Measurements from ENCODE around the gene EFCAB8. TPM values are rescaled to one million over a fixed set of nuclear protein-coding genes. Genes with fewer than 3 reads are reported as not detected.

EFCAB8 gene
- total and polyA plus RNA-seq, 4 donors, result 0.10 to 0.36 (median 0.20) TPM

- 65% methylated on average over 6 of the region's 6 CpGs for WGBS (ENCODE audit: insufficient coverage)
- DNase-seq (ENCODE audit: low read depth in 4 of 6, low spot score in 6 of 6), result no peak
- Histone ChIP-seq H3K4me3 (ENCODE audit: low read depth, low read length) (no peak overlapping the region), H3K4me1 (ENCODE audit: control insufficient read depth, insufficient read depth, low read length) (peaks cover 66% of the 10 kb centered on the region), H3K27me3 (ENCODE audit: control insufficient read depth, insufficient read depth, low read length) (no peaks in the 10 kb centered on the region), H3K27ac (ENCODE audit: low read depth, low read length) (peak overlapping the region; percentile 85), H3K36me3 (ENCODE audit: control insufficient read depth, insufficient read depth, low read length) (no peaks in the 10 kb centered on the region), H3K9me3 (ENCODE audit: control insufficient read depth, insufficient read depth, low read length) (no peaks in the 10 kb centered on the region)
Measured at GRCh38 chr20:32980990-32981389, 122.3 kb downstream of the EFCAB8 start.

GRCh38 chr20:32982617-32983458, 124.1 kb downstream of the EFCAB8 start:
- Histone ChIP-seq H3K36me3 (ENCODE audit: control insufficient read depth, insufficient read depth, low read length) (no peaks in the 10 kb centered on the region), H3K27ac (ENCODE audit: low read depth, low read length) (peak overlapping the region; percentile 91), H3K27me3 (ENCODE audit: control insufficient read depth, insufficient read depth, low read length) (no peaks in the 10 kb centered on the region), H3K4me3 (ENCODE audit: low read depth, low read length) (no peak overlapping the region), H3K4me1 (ENCODE audit: control insufficient read depth, insufficient read depth, low read length) (peaks cover 71% of the 10 kb centered on the region), H3K9me3 (ENCODE audit: control insufficient read depth, insufficient read depth, low read length) (no peaks in the 10 kb centered on the region)
- DNase-seq (ENCODE audit: low read depth in 4 of 6, low spot score in 6 of 6), result peak in 3 of 6 donors; percentile 22 to 66 (median 64)
- WGBS (ENCODE audit: insufficient coverage), result 31% methylated on average over 9 of the region's 10 CpGs

- H3K4me1 ChIP-seq (ENCODE audit: control insufficient read depth, insufficient read depth, low read length), result peaks cover 76% of the 10 kb centered on the region
- no peak overlapping the region for H3K4me3 ChIP-seq (ENCODE audit: low read depth, low read length)
- WGBS (ENCODE audit: insufficient coverage), result 92% methylated on average over 9 of the region's 12 CpGs
Measured at GRCh38 chr20:32983459-32984112, 124.9 kb downstream of the EFCAB8 start.

GRCh38 chr20:32984196-32984595, 125.5 kb downstream of the EFCAB8 start:
- H3K27ac ChIP-seq (ENCODE audit: low read depth, low read length), result peak overlapping the region; percentile 91
- H3K9me3 ChIP-seq (ENCODE audit: control insufficient read depth, insufficient read depth, low read length), result no peaks in the 10 kb centered on the region
- H3K4me3 ChIP-seq (ENCODE audit: low read depth, low read length), result no peak overlapping the region
- H3K27me3 ChIP-seq (ENCODE audit: control insufficient read depth, insufficient read depth, low read length), result no peaks in the 10 kb centered on the region
- WGBS (ENCODE audit: insufficient coverage), result 79% methylated on average over 3 of the region's 7 CpGs
- H3K4me1 ChIP-seq (ENCODE audit: control insufficient read depth, insufficient read depth, low read length), result peaks cover 74% of the 10 kb centered on the region
- DNase-seq (ENCODE audit: low read depth in 4 of 6, low spot score in 6 of 6), result peak in 2 of 6 donors; percentile 54 to 63
- H3K36me3 ChIP-seq (ENCODE audit: control insufficient read depth, insufficient read depth, low read length), result no peaks in the 10 kb centered on the region

More at GRCh38 chr20:32983459-32984112, 124.9 kb downstream of the EFCAB8 start:
- Histone ChIP-seq H3K27ac (ENCODE audit: low read depth, low read length) (peak overlapping the region; percentile 91), H3K27me3 (ENCODE audit: control insufficient read depth, insufficient read depth, low read length) (no peaks in the 10 kb centered on the region), H3K36me3 (ENCODE audit: control insufficient read depth, insufficient read depth, low read length) (no peaks in the 10 kb centered on the region), H3K9me3 (ENCODE audit: control insufficient read depth, insufficient read depth, low read length) (no peaks in the 10 kb centered on the region)
- no peak for DNase-seq (ENCODE audit: low read depth in 4 of 6, low spot score in 6 of 6)

DNA sequence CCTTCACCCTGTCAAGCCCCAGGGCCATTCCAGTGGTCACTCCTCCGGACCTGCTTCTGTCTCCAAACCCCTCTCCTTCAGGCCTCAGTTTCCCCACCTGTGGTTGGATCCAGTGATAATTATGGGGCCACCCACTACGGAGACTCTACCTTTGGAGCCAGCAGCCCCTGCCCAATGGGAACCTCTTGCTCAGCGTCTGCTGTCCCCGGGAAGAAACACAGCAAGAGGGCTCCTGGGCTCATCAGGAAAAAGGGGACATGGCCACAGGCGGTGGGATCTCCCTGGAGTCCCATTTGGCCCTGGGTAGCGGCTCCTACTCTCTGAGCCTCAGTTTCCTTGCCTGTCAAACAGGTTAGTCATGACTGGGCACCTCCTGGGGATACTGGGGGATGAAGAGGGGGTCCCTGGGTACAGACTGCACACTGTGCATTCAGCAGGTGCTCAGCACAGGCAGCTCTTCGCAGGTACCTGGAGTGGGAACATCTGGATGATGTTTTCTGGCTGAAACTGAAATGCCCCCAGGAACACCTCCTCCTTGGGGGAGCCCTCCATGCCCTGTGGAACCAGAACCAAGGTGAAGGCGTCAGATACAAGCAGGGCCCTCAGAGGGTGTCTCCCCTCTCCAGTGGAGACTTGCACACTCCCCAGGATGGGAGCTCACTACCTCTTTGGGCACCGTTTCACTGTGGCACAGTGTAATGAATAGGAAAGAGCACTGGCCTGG, 126.1 kb downstream of the EFCAB8 start:
- Histone ChIP-seq H3K4me1 (ENCODE audit: control insufficient read depth, insufficient read depth, low read length) (peaks cover 68% of the 10 kb centered on the region), H3K27ac (ENCODE audit: low read depth, low read length) (peak overlapping the region; percentile 88), H3K4me3 (ENCODE audit: low read depth, low read length) (no peak overlapping the region), H3K36me3 (ENCODE audit: control insufficient read depth, insufficient read depth, low read length) (no peaks in the 10 kb centered on the region), H3K9me3 (ENCODE audit: control insufficient read depth, insufficient read depth, low read length) (no peaks in the 10 kb centered on the region), H3K27me3 (ENCODE audit: control insufficient read depth, insufficient read depth, low read length) (no peaks in the 10 kb centered on the region)
- 93% methylated on average over 9 of the region's 9 CpGs for WGBS (ENCODE audit: insufficient coverage)
- DNase-seq (ENCODE audit: low read depth in 4 of 6, low spot score in 6 of 6), result no peak

GRCh38 chr20:32985596-32985995, 126.9 kb downstream of the EFCAB8 start:
- no peak for DNase-seq (ENCODE audit: low read depth in 4 of 6, low spot score in 6 of 6)
- 81% methylated on average over 3 of the region's 6 CpGs for WGBS (ENCODE audit: insufficient coverage)

GRCh38 chr20:32986331-32986966, 127.7 kb downstream of the EFCAB8 start:
- 74% methylated on average over 17 of the region's 18 CpGs for WGBS (ENCODE audit: insufficient coverage)
- Histone ChIP-seq H3K36me3 (ENCODE audit: control insufficient read depth, insufficient read depth, low read length) (no peaks in the 10 kb centered on the region), H3K4me3 (ENCODE audit: low read depth, low read length) (no peak overlapping the region), H3K27me3 (ENCODE audit: control insufficient read depth, insufficient read depth, low read length) (no peaks in the 10 kb centered on the region), H3K9me3 (ENCODE audit: control insufficient read depth, insufficient read depth, low read length) (no peaks in the 10 kb centered on the region), H3K27ac (ENCODE audit: low read depth, low read length) (peak overlapping the region; percentile 15), H3K4me1 (ENCODE audit: control insufficient read depth, insufficient read depth, low read length) (peaks cover 52% of the 10 kb centered on the region)
- peak in 1 of 6 donors; percentile 37 for DNase-seq (ENCODE audit: low read depth in 4 of 6, low spot score in 6 of 6)

More at GRCh38 chr20:32985596-32985995, 126.9 kb downstream of the EFCAB8 start:
- Histone ChIP-seq H3K27me3 (ENCODE audit: control insufficient read depth, insufficient read depth, low read length) (no peaks in the 10 kb centered on the region), H3K9me3 (ENCODE audit: control insufficient read depth, insufficient read depth, low read length) (no peaks in the 10 kb centered on the region), H3K36me3 (ENCODE audit: control insufficient read depth, insufficient read depth, low read length) (no peaks in the 10 kb centered on the region), H3K4me1 (ENCODE audit: control insufficient read depth, insufficient read depth, low read length) (peaks cover 60% of the 10 kb centered on the region), H3K27ac (ENCODE audit: low read depth, low read length) (peak overlapping the region; percentile 88), H3K4me3 (ENCODE audit: low read depth, low read length) (no peak overlapping the region)

DNA sequence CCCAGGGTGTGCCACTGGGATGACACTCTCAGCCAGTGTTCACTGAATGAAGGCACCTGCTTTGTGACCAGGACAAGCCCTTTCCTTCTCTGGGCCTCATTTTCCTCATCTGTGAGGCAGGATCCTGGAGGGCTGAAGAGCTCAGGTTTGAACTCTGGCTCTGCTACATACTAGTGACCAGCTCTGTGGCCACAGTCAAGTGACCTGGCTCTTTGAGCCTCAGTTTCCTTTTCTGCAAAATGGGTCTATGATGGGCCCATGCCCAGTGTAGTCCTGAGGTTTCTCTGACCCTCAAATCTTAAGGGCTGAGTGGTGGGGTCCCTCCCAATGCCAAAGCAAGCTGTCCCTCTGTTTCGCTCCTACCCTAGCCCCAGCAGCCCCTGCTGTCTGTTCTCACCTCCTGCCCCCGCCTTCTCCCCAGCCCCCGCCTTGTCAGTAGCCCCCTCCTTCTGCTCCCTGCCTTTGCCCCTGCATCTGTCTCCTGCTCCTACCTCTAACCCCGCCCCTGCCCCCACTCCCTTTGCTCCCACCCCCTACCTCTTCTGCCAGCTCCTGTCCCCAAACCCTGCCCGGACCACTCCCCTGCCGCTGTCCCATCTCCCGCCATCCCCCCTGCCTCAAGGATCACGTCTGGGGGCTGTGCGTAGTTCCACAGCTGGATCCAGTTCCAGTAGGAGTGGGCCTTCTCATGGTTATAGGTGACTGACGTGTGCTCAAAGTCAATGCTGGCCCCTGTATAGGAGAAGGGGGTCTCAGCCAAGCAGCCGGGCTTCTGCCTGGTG, 128.5 kb downstream of the EFCAB8 start:
- Histone ChIP-seq H3K9me3 (ENCODE audit: control insufficient read depth, insufficient read depth, low read length) (no peaks in the 10 kb centered on the region), H3K4me1 (ENCODE audit: control insufficient read depth, insufficient read depth, low read length) (peaks cover 54% of the 10 kb centered on the region), H3K27ac (ENCODE audit: low read depth, low read length) (peak overlapping the region; percentile 15), H3K27me3 (ENCODE audit: control insufficient read depth, insufficient read depth, low read length) (no peaks in the 10 kb centered on the region), H3K4me3 (ENCODE audit: low read depth, low read length) (no peak overlapping the region), H3K36me3 (ENCODE audit: control insufficient read depth, insufficient read depth, low read length) (no peaks in the 10 kb centered on the region)
- 100% methylated on average over 4 of the region's 11 CpGs for WGBS (ENCODE audit: insufficient coverage)
- no peak for DNase-seq (ENCODE audit: low read depth in 4 of 6, low spot score in 6 of 6)

Measured in spinal cord (tissue), 10 donors.